Measurements from ENCODE around the gene TMEM128.
A peak's percentile ranks its signal among the peaks of the same experiment; 100 is the strongest.

TMEM128 gene, protein sequence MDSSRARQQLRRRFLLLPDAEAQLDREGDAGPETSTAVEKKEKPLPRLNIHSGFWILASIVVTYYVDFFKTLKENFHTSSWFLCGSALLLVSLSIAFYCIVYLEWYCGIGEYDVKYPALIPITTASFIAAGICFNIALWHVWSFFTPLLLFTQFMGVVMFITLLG
- total RNA-seq, result 8.1 to 10.7 (median 10.4) reads per million in 3 donors

DNA sequence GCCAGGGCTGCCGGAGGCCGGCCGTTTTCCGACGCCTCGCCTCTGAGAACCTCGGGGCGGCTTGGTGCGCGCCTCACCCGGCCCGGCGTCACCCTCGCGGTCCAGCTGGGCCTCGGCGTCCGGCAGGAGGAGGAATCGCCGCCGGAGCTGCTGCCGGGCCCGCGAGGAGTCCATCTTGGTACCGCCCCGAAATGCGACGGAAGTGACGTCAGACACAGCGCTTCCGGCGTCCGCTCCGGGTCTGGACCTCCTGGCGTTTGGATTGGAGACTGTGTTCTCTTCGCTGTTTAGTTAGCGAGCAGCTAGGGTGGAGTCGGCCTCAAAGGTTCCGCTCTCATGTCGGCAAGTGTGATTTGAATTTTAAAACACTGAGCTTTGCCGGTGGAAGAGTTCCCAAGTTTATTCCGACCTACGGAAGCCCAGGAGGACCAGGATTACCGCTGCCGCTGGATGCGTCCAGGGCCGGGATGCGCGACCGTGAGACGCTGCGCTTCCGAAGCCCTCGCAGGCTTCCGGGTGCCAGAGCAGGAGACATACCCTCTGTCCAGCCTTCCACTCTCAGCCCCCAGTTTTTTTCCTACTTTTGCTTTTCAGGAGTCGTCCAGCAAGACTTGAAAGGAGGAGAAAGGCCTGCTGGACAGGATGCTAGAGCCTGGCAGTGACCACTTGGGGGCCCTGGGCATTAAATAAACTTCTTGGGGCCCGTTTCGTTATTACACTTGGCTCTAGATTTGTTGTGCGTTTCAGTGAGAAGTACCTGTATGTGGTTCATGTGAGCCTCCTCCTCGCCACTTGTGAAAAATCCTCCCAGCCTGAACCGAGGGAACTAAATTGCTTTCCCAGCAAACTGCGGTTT lies at the start of gene TMEM128:
TSS of gene TMEM128 (minus strand) at position 195 of the 856 bp plus-strand sequence. CDS start at position 174, 21 bp downstream.
- Histone ChIP-seq H3K4me1 (ENCODE audit: control insufficient read depth, insufficient read depth, low read length, poor library complexity, severe bottlenecking) (peaks cover 7% of the 10 kb centered on the region), H3K27me3 (replicated peaks; ENCODE audit: control insufficient read depth, insufficient read depth, low read length, poor library complexity, severe bottlenecking) (no peaks in the 10 kb centered on the region), H3K9me3 (ENCODE audit: control insufficient read depth, low read length) (no peaks in the 10 kb centered on the region), H3K27ac (ENCODE audit: insufficient read depth, low read length, poor library complexity, severe bottlenecking) (peak within 1 kb of the TSS; percentile 90), H3K36me3 (ENCODE audit: control insufficient read depth, insufficient read depth, low read length) (peaks cover 21% of the 10 kb centered on the region), H3K4me3 (ENCODE audit: insufficient read depth, low read depth, low read length, poor library complexity, severe bottlenecking) (peak within 1 kb of the TSS; percentile 92)
- DNase-seq, result peak; percentile 85 to 89 (median 85)

DNA sequence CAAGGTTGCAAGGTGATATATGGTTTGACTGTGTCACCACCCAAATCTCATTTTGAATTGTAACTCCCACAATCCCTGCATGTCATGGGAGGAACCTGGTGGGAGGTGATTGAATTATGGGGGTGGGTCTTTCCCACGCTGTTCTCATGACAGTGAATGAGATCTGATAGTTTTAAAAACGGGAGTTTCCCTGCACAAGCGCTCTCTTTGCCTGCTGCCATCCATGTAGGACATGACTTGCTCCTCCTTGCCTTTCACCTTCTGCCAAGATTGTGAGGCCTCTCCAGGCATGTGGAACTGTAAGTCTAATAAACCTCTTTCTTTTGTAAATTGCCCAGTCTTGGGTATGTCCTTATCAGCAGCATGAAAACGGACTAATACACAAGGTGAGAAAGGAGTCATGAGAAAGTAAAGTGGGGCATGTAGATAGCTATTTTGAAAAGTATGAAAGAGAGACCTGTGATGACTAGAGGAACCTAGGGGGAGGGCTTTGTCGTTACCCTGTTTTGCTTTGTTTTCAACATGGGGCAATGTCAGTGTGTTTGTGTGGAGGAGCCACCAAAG lies 48.3 kb upstream of the TMEM128 start:
- Histone ChIP-seq H3K4me1 (ENCODE audit: control insufficient read depth, insufficient read depth, low read length, poor library complexity, severe bottlenecking) (peaks cover 4% of the 10 kb centered on the region), H3K27ac (ENCODE audit: insufficient read depth, low read length, poor library complexity, severe bottlenecking) (no peak overlapping the region), H3K9me3 (ENCODE audit: control insufficient read depth, low read length) (no peaks in the 10 kb centered on the region), H3K4me3 (ENCODE audit: insufficient read depth, low read depth, low read length, poor library complexity, severe bottlenecking) (no peak overlapping the region), H3K36me3 (ENCODE audit: control insufficient read depth, insufficient read depth, low read length) (peaks cover 10% of the 10 kb centered on the region), H3K27me3 (replicated peaks; ENCODE audit: control insufficient read depth, insufficient read depth, low read length, poor library complexity, severe bottlenecking) (no peaks in the 10 kb centered on the region)
- no peak for DNase-seq

DNA sequence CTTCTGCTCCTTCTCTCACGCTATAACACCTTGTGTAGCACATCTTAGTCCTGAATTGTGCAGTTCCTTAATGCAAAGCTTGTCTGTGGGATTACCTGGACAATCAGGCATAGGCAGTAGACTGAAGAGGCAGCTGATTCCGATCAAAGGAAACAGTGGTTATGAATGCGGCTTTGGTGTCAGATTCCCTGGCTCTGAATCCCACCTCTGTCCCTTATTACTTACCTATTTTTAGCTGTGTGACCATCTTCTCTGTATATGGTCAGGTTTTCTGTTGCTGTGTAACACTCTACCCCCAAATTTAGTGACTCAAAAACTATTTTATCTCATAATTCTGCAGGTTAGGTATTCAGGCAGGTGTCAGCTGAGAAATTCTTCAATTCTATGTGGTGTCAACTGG lies 45.3 kb upstream of the TMEM128 start:
- no peak for DNase-seq
- Histone ChIP-seq H3K36me3 (ENCODE audit: control insufficient read depth, insufficient read depth, low read length) (peaks cover 4% of the 10 kb centered on the region), H3K27me3 (replicated peaks; ENCODE audit: control insufficient read depth, insufficient read depth, low read length, poor library complexity, severe bottlenecking) (no peaks in the 10 kb centered on the region), H3K4me3 (ENCODE audit: insufficient read depth, low read depth, low read length, poor library complexity, severe bottlenecking) (no peak overlapping the region), H3K27ac (ENCODE audit: insufficient read depth, low read length, poor library complexity, severe bottlenecking) (no peak overlapping the region), H3K9me3 (ENCODE audit: control insufficient read depth, low read length) (no peaks in the 10 kb centered on the region), H3K4me1 (ENCODE audit: control insufficient read depth, insufficient read depth, low read length, poor library complexity, severe bottlenecking) (peaks cover 19% of the 10 kb centered on the region)

DNA sequence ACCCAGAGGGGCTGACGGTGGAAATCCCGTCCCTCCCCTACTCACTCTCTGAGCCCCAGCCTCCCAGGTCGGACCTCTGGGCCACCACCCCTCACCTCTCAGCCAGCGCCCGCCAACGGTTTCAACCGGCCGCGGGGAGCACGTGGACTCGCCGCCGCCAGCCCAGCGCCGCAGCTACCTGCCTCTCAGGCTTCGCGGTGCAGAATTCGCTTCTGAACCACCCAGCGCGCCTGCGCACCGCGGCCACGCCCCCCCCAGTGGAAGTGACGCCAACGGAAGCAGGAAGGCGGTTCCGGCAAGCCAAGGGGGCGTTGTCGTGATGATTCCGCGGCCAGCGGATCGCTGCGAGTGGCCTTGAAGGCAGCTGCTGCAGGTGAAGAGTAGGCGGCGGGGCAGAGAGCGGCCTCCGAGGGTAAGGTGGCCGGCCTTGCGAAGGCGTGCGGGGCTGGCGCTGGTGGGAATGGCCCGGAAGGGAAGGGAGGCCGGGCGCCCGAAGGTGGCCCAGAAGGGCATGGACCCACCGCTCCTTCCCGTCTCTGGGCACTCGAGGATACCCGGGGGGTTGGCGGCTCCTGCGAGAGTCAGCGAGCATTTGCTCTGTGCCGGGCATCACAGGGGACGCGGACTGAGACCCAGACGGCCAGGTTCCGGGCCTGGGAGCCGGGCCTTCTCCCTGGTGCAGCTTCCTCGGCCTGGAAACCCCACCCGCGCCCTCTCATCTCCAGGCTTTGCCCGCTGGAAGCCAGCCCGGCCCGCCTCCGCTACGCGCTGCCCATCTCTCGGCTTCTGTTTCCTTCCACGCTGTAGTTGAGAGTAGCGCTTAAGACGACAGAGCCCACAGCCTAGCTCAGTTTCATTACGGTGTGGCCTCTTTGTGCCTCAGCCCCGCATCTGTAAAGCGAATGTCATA lies 42.2 kb upstream of the TMEM128 start, which contains the start of the genes LYAR and ZBTB49:
TSS of gene LYAR (minus strand) at position 214 of the 910 bp plus-strand sequence. CDS start 6,412 bp downstream, outside the sequence.
TSS of gene ZBTB49 (plus strand) at position 311 of the 910 bp plus-strand sequence. CDS start 9,695 bp downstream, outside the sequence.
- Histone ChIP-seq H3K27ac (ENCODE audit: insufficient read depth, low read length, poor library complexity, severe bottlenecking) (peak within 1 kb of the TSS; percentile 70), H3K9me3 (ENCODE audit: control insufficient read depth, low read length) (no peaks in the 10 kb centered on the region), H3K27me3 (replicated peaks; ENCODE audit: control insufficient read depth, insufficient read depth, low read length, poor library complexity, severe bottlenecking) (no peaks in the 10 kb centered on the region), H3K4me3 (ENCODE audit: insufficient read depth, low read depth, low read length, poor library complexity, severe bottlenecking) (peak within 1 kb of the TSS; percentile 85), H3K36me3 (ENCODE audit: control insufficient read depth, insufficient read depth, low read length) (peaks cover 15% of the 10 kb centered on the region), H3K4me1 (ENCODE audit: control insufficient read depth, insufficient read depth, low read length, poor library complexity, severe bottlenecking) (peaks cover 22% of the 10 kb centered on the region)
- peak; percentile 95 to 96 (median 96) for DNase-seq

DNA sequence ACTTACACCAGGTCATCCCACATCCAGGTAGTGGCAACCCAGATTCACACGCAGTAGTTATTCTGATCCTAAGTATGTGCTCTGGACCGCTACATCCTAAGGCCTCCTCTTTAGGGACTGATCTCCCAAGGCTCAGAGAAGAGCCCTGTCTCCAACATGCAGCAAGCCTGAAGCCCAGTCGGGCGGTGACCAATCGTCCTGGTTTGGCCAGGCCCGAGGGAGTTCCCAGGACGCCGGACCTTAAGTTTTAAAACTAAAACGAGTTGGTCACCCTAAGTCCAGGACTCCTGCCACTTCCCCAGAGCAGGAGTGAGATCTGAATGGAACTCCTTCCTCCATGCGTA lies 41.5 kb upstream of the TMEM128 start:
- Histone ChIP-seq H3K4me1 (ENCODE audit: control insufficient read depth, insufficient read depth, low read length, poor library complexity, severe bottlenecking) (peaks cover 22% of the 10 kb centered on the region), H3K27ac (ENCODE audit: insufficient read depth, low read length, poor library complexity, severe bottlenecking) (peak overlapping the region; percentile 70), H3K36me3 (ENCODE audit: control insufficient read depth, insufficient read depth, low read length) (peaks cover 21% of the 10 kb centered on the region), H3K4me3 (ENCODE audit: insufficient read depth, low read depth, low read length, poor library complexity, severe bottlenecking) (peak overlapping the region; percentile 85), H3K9me3 (ENCODE audit: control insufficient read depth, low read length) (no peaks in the 10 kb centered on the region), H3K27me3 (replicated peaks; ENCODE audit: control insufficient read depth, insufficient read depth, low read length, poor library complexity, severe bottlenecking) (no peaks in the 10 kb centered on the region)
- DNase-seq, result no peak

DNA sequence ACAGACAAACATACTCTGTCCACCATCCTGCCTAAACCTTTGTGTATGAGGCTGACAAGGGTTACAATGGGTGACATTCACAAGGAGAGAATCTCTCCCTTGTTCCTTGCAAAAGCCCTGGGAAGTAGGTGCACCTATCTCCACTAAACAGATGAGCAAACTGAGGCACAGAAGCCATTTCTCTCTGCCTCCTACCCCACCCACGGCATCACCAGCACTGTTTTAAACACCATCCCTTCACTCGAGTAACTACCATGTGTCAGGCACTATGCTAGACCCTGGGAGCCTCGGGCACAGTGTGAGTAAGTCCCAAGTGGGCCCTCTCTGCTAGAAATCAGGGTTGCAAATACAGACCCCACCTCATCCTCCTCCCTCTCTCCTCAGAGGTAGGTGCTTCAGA lies 41.0 kb upstream of the TMEM128 start:
- H3K9me3 ChIP-seq (ENCODE audit: control insufficient read depth, low read length), result no peaks in the 10 kb centered on the region
- H3K27me3 ChIP-seq (replicated peaks; ENCODE audit: control insufficient read depth, insufficient read depth, low read length, poor library complexity, severe bottlenecking), result no peaks in the 10 kb centered on the region
- H3K4me3 ChIP-seq (ENCODE audit: insufficient read depth, low read depth, low read length, poor library complexity, severe bottlenecking), result peak overlapping the region; percentile 85
- peak overlapping the region; percentile 70 for H3K27ac ChIP-seq (ENCODE audit: insufficient read depth, low read length, poor library complexity, severe bottlenecking)
- DNase-seq, result no peak
- H3K4me1 ChIP-seq (ENCODE audit: control insufficient read depth, insufficient read depth, low read length, poor library complexity, severe bottlenecking), result peaks cover 22% of the 10 kb centered on the region
- peaks cover 23% of the 10 kb centered on the region for H3K36me3 ChIP-seq (ENCODE audit: control insufficient read depth, insufficient read depth, low read length)

DNA sequence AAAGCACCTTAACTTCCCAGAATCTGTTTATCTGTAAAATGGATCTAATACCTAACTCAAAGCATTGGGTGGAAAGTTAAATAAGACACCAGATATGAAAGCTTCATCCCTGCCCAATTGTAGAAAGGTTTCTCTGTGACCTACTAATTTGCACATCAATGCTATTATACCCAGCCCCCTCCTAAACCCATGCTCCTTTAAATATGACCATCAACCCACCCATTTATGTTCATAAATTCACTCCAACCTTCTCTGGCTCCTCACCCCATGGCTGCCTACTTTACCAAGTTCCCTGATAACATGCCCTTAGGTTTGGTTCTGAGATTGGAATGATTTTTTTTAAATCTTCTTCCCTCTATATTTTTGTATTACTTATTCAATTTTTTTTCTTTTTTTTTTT lies 40.1 kb upstream of the TMEM128 start:
- Histone ChIP-seq H3K36me3 (ENCODE audit: control insufficient read depth, insufficient read depth, low read length) (peaks cover 31% of the 10 kb centered on the region), H3K27ac (ENCODE audit: insufficient read depth, low read length, poor library complexity, severe bottlenecking) (no peak overlapping the region), H3K4me3 (ENCODE audit: insufficient read depth, low read depth, low read length, poor library complexity, severe bottlenecking) (no peak overlapping the region), H3K9me3 (ENCODE audit: control insufficient read depth, low read length) (no peaks in the 10 kb centered on the region), H3K4me1 (ENCODE audit: control insufficient read depth, insufficient read depth, low read length, poor library complexity, severe bottlenecking) (peaks cover 22% of the 10 kb centered on the region), H3K27me3 (replicated peaks; ENCODE audit: control insufficient read depth, insufficient read depth, low read length, poor library complexity, severe bottlenecking) (no peaks in the 10 kb centered on the region)
- no peak for DNase-seq

DNA sequence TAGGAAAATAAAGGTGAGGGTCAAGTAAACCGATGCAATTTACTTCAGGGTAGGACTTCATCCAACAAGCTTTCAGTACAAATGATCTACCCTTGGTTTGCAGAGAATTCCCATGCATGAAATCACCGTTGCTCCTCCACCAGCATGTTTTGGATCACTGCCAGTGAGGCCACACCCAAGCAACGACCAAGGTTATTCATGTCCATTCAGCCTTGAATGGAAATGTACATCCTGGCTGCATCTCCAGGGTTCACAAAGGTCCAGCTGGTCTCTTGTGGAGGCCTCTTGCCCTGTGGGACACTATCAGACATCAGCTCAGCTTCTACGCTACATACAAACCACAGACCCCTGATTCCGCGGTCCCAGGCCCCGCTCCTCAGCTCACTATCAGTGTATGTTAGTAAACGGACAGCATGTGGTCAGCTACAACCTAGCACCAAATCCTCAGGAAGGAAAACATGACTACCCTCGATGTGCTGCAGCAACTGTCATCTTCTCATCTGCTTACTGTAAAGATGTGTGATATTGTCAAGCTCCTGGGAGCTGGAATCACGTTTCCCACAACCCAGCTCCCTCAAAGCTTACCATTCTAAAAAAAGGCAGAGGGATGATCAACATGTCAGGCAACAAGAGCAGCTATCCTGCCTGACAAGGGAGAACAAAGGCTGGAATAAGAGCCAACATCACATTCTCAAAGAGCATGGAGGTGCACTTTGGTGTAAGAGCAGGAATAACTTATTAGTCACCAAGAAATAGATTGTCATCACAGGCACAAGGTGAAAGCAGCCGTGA lies 37.0 kb upstream of the TMEM128 start:
- no peak overlapping the region for H3K27ac ChIP-seq (ENCODE audit: insufficient read depth, low read length, poor library complexity, severe bottlenecking)
- H3K4me3 ChIP-seq (ENCODE audit: insufficient read depth, low read depth, low read length, poor library complexity, severe bottlenecking), result no peak overlapping the region
- H3K9me3 ChIP-seq (ENCODE audit: control insufficient read depth, low read length), result no peaks in the 10 kb centered on the region
- peaks cover 8% of the 10 kb centered on the region for H3K4me1 ChIP-seq (ENCODE audit: control insufficient read depth, insufficient read depth, low read length, poor library complexity, severe bottlenecking)
- DNase-seq, result no peak
- H3K36me3 ChIP-seq (ENCODE audit: control insufficient read depth, insufficient read depth, low read length), result peaks cover 57% of the 10 kb centered on the region
- no peaks in the 10 kb centered on the region for H3K27me3 ChIP-seq (replicated peaks; ENCODE audit: control insufficient read depth, insufficient read depth, low read length, poor library complexity, severe bottlenecking)

DNA sequence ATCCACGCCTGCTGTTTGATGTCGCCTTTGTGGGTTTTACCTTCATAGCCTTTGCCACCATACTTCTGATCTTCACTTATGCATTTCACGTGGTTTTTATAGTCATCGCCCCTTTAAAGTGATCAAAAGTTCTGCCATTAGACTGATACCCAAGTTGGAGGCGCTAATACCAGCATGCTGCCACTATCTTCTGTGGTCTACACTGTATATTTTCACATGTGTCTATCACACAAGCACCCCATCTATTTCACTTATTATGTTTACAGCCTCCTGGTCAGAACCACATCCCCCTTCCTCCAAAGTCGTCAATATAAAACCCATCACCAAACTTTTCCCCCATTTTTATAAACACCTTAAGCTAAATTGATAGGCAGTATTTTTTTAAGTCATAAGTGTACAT lies 33.8 kb upstream of the TMEM128 start:
- Histone ChIP-seq H3K27me3 (replicated peaks; ENCODE audit: control insufficient read depth, insufficient read depth, low read length, poor library complexity, severe bottlenecking) (no peaks in the 10 kb centered on the region), H3K9me3 (ENCODE audit: control insufficient read depth, low read length) (no peaks in the 10 kb centered on the region), H3K36me3 (ENCODE audit: control insufficient read depth, insufficient read depth, low read length) (peaks cover 81% of the 10 kb centered on the region), H3K4me1 (ENCODE audit: control insufficient read depth, insufficient read depth, low read length, poor library complexity, severe bottlenecking) (peaks cover 3% of the 10 kb centered on the region), H3K27ac (ENCODE audit: insufficient read depth, low read length, poor library complexity, severe bottlenecking) (no peak overlapping the region), H3K4me3 (ENCODE audit: insufficient read depth, low read depth, low read length, poor library complexity, severe bottlenecking) (no peak overlapping the region)
- DNase-seq, result no peak

Data from effector memory CD4-positive, alpha-beta T cell (primary cell).